Right renal cortex interstitium (tissue), 3 donors: ENCODE measurements around the gene MKNK2. TPM values are rescaled to one million over a fixed set of nuclear protein-coding genes. Genes with fewer than 3 reads are reported as not detected.

Experiments used
- DNase-seq, 3 donors: peaks; one replicate each; pipeline ENCODE4 v3.0.0-alpha.2; 2013; ENCODE audit warnings: low read depth in 3 of 3, low spot score in 2 of 3
- polyA plus RNA-seq, 3 donors: library from polyadenylated mRNA; unstranded; fragments of 120-200 nt; gene quantifications; one replicate each; pipeline ENCODE4 v1.2.1, GENCODE V29; 2013; ENCODE audit not compliant: insufficient read length in 3 of 3

MKNK2 gene
- polyA plus RNA-seq, 3 donors, result 48.3 to 59.6 (median 49.1) TPM

GRCh38 chr19:2058570-2059421 lies 7.8 kb upstream of the MKNK2 start:
- no peak for DNase-seq

- no peak for DNase-seq
Measured at GRCh38 chr19:2057484-2058469, 6.7 kb upstream of the MKNK2 start.

GRCh38 chr19:2056837-2057192 lies 5.8 kb upstream of the MKNK2 start:
- no peak for DNase-seq

GRCh38 chr19:2055931-2056836 lies 5.1 kb upstream of the MKNK2 start:
- DNase-seq, result no peak

- no peak for DNase-seq
Measured at GRCh38 chr19:2054763-2055162, 3.7 kb upstream of the MKNK2 start.

GRCh38 chr19:2053601-2054389 lies 2.8 kb upstream of the MKNK2 start:
- no peak for DNase-seq

GRCh38 chr19:2051773-2052704 lies 995 bp upstream of the MKNK2 start:
- DNase-seq, result no peak

- no peak for DNase-seq
Measured at GRCh38 chr19:2050349-2050990, 574 bp downstream of the MKNK2 start.

GRCh38 chr19:2049741-2050348 lies 1.2 kb downstream of the MKNK2 start:
- no peak for DNase-seq

GRCh38 chr19:2048959-2049740 lies 1.9 kb downstream of the MKNK2 start:
- no peak for DNase-seq

GRCh38 chr19:2048104-2048958 lies 2.7 kb downstream of the MKNK2 start:
- no peak for DNase-seq

- DNase-seq, result no peak
Measured at GRCh38 chr19:2047449-2048103, 3.5 kb downstream of the MKNK2 start.

- no peak for DNase-seq
Measured at GRCh38 chr19:2047076-2047448, 4.0 kb downstream of the MKNK2 start.

- DNase-seq, result no peak
Measured at GRCh38 chr19:2046046-2046907, 4.8 kb downstream of the MKNK2 start.
